Activated naive CD4-positive, alpha-beta T cell treated with anti-CD3 and anti-CD28 coated beads, Interleukin-2, amount 50 U/mL, for 16 hours (primary cell): Measurements from ENCODE around the gene LAMC2.
"Not testable (repeated sequence)": the region's sequence is repeated elsewhere in the genome, so short reads cannot be mapped to it uniquely, and the experiment has no call there.

Experiments
- DNase-seq: peaks from one replicate; pipeline ENCODE4 v3.0.0-alpha.2; 2020

LAMC2 gene

DNA sequence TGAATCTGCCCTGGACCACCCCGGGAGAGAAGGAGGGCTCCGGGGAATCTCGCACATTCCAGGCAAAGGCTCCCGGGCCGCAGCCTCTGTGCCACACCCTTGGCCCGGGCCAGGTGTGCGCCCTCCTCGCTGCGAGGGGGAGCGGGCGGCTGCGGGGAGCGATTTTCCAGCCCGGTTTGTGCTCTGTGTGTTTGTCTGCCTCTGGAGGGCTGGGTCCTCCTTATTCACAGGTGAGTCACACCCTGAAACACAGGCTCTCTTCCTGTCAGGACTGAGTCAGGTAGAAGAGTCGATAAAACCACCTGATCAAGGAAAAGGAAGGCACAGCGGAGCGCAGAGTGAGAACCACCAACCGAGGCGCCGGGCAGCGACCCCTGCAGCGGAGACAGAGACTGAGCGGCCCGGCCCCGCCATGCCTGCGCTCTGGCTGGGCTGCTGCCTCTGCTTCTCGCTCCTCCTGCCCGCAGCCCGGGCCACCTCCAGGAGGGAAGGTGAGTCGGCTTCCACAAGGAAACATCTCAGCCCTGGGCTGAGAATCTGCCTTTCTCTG is at the start of gene LAMC2:
Gene LAMC2 (plus strand): TSS at position 324 of the 550 bp plus-strand sequence. CDS start 89 bp downstream, at position 413.
- DNase-seq = peak; percentile 16

GRCh38 chr1:183137782-183138181 is 48.3 kb upstream of the LAMC2 start:
- DNase-seq = no peak

GRCh38 chr1:183138301-183138700 is 47.8 kb upstream of the LAMC2 start:
- no peak for DNase-seq

DNA sequence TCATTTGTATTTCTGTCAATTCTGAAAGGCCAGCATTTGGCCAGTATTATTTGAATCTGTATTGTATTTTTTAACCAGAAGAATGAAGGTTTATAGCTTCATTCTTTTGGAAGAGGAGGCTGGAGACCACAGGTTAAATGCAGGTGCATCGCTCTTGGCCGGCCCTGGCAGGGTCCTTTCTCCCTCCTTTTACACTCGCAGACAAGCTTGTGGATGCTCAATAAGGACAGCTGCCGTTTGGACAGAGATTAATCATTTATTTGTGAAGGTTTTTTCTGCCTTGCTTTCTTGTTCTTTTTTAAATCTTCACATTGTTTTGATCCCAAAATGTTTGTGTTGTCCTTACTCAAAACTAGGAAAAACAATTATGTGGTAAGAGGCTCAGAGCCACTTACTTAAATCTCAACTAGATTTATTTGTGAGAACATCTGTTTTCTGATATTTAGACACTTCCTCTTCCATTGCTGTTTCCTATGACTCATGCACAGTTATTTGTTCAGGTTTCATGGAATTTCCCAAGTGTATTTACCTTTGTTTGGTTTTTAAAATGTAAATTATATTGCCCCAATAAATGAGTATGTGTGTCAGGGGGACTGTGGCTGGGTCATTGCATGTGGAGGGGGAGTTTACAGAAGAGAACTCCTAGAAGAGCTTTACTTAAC is 46.7 kb upstream of the LAMC2 start:
- no peak for DNase-seq

DNA sequence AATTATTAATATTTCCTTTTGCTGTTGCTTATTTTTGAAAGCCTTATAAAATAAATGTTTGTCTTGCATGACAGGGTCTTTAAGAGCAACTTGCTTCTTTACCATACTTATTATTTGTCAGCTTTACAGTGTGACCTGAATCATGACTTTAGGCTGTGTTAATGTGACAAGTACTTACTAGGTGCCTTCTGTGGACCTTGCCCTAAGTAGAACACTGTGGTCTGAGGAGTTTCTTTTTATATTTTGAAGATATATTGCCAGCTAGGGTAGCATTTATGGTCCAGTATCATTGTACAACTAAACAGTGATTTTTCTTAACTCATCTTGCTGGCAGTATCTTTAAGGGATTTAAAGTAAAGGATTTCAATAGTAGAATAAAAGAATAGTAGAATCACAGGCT is 45.4 kb upstream of the LAMC2 start:
- DNase-seq = no peak

DNA sequence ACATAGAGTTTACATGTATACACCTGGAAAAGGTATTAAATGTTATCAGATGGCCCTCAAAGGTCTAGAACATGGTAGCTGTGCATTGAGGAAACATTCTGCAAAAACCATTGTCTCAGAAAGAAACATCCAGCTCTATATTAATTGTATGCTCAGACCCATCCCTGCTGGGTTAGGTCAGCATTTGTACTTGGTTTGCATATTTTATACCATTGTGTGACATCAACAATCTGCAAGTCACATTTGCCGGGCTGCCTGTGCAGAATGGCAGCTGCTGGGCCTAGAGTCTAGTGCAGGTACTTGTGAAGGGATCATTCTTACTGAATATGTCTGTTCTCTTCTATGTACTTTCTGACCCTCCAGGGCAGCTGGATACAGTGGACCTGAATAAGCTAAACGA is 43.9 kb upstream of the LAMC2 start:
- no peak for DNase-seq

DNA sequence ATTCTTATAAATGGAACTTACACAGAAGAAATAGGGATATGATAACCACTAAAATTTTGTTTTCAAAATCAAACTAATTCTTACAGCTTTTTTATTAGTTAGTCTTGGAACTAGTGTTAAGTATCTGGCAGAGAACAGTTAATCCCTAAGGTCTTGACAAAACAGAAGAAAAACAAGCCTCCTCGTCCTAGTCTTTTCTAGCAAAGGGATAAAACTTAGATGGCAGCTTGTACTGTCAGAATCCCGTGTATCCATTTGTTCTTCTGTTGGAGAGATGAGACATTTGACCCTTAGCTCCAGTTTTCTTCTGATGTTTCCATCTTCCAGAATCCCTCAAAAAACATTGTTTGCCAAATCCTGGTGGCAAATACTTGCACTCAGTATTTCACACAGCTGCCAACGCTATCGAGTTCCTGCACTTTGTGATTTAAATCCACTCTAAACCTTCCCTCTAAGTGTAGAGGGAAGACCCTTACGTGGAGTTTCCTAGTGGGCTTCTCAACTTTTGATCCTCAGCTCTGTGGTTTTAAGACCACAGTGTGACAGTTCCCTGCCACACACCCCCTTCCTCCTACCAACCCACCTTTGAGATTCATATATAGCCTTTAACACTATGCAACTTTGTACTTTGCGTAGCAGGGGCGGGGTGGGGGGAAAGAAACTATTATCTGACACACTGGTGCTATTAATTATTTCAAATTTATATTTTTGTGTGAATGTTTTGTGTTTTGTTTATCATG is 42.3 kb upstream of the LAMC2 start:
- DNase-seq = no peak

GRCh38 chr1:183144752-183145151 is 41.3 kb upstream of the LAMC2 start:
- DNase-seq = no peak

DNA sequence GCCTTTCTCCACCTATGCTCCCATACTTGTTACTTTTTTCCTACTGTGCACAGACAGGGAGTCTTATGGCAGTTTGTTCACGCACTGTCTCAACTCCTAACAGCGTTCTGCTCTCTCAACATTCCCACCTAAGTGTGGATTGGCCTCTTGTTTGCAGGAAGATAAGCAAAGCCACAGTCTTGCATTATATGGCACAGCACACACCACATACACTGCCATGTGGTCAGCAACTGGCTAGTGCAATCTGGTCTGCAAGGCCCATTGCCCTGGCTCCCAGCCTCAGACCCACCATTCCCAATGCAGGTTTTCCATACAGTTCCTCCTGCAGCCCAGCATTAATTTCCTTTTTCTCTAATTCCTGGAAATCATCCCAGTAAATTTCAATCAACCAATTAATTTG is 38.3 kb upstream of the LAMC2 start:
- DNase-seq = no peak

GRCh38 chr1:183148599-183148998 is 37.5 kb upstream of the LAMC2 start:
- DNase-seq = no peak

DNA sequence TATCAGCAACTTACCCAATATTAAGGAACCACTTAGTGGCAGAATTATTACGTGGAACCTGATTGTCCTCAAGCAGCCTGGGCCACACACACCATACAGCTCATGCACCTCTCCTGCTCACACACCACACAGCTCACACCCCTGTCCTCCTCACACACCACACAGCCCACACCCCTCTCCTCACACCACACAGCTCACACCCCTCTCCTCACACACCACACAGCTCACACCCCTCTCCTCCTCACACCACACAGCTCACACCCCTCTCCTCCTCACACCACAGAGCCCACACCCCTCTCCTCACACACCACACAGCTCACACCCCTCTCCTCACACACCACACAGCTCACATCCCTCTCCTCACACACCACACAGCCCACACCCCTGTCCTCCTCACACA is 36.8 kb upstream of the LAMC2 start:
- no peak for DNase-seq

DNA sequence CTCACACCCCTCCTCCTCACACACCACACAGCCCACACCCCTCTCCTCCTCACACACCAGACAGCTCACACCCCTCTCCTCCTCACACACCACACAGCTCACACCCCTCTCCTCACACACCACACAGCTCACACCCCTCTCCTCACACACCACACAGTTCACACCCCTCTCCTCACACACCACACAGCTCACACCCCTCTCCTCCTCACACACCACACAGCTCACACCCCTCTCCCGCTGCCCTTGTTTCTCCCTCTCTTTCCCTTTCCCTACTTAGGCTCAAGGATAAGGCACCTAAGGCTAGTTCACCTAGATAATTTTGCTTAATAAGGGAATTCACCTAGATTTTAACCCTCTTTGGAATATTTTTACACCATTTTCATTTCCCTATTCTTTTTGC is 36.0 kb upstream of the LAMC2 start:
- not testable (repeated sequence) for DNase-seq

GRCh38 chr1:183150445-183150844 is 35.6 kb upstream of the LAMC2 start:
- no peak for DNase-seq

- DNase-seq = no peak
Observed at GRCh38 chr1:183152180-183152579, 33.9 kb upstream of the LAMC2 start.

- no peak for DNase-seq
Observed at GRCh38 chr1:183155939-183156338, 30.1 kb upstream of the LAMC2 start.

DNA sequence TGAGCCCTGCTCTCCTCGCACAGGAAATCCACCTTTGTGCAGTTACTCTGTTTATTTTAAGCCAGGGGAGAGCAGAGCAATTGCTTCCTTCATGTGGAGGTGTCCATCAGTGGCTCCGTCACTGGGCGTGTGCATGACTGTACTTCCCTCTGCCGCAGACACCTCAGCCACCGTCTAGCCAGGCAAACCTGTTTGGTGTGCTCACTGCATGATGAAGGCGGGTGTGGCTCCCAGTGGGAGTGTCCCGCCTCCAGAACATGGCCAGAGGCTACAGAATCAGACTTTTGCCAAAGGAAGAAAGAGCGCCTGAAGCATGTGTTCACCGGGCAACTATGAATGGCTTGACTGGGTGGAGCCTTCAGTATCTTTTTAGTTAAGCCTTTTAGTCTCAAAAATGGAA is 26.1 kb upstream of the LAMC2 start:
- no peak for DNase-seq

- DNase-seq = no peak
Observed at GRCh38 chr1:183161391-183161790, 24.7 kb upstream of the LAMC2 start.

DNA sequence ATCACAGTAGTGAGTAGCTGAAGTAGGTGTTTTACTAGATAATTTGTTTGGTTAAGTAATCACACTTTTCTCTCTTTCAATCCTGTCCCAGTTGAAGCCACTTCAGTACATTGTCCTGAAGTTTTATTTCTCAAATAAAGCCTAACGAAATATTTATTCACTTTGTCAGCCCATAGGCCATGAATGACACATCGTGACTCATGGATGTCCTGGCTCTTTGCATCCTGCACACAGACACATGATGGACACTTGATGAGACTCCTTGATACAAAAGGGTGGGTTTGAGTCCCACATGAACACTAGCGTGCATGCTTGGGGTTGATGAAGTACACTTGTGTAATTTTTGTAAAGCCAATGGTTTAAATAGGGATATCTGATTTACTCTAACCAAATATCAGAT is 22.7 kb upstream of the LAMC2 start:
- no peak for DNase-seq

GRCh38 chr1:183164340-183164739 is 21.7 kb upstream of the LAMC2 start:
- no peak for DNase-seq

GRCh38 chr1:183164963-183165362 is 21.1 kb upstream of the LAMC2 start:
- no peak for DNase-seq

DNA sequence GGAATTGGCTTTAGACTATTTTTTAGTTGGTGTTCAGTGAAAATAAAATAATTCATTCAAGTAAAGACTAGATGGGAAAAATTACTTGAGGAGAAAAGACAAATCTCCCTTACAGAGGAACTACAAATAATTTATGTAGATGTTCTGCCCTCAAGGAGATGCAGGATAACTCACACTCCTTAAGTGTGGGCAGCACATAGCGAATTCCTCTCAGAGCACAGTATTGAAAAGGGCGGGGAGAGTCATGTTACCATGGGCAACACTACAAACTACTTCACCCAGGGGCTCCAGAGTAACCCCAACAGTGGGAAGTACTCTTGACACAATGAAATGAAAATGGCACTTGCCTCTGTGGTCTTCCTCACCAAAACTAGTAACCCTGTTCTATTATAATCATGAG is 20.6 kb upstream of the LAMC2 start:
- DNase-seq = no peak

GRCh38 chr1:183166454-183166853 is 19.6 kb upstream of the LAMC2 start:
- DNase-seq = no peak

- no peak for DNase-seq
Observed at GRCh38 chr1:183167676-183168075, 18.4 kb upstream of the LAMC2 start.

DNA sequence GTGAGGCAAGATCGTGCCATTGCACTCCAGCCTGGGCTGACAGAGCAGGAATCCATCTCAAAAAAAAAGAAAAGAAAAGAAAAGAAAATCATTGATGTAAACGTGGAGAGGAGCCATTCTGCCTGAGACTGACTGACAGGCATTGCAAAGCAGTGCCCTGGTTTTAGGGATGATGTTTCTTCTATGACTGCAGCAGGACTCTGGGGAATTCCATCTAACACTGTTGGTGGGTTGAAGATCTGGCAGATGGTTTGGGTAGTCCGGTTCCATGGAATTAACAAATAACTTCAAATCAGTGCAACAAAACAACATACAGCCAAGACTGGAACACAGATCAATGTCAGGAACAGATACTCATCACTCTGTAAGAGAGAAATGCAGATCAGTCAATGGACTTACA is 17.8 kb upstream of the LAMC2 start:
- no peak for DNase-seq

- no peak for DNase-seq
Observed at GRCh38 chr1:183173828-183174227, 12.2 kb upstream of the LAMC2 start.
